Loucy (cell line): ENCODE results near the gene EAPP.

ENCODE experiments used
- H2AFZ ChIP-seq: fragments of 200-600 bp; sonication (generic); 2 replicates; pipeline ENCODE4 v1.6.0; 2016; ENCODE audit warnings: antibody characterized with exemption, mild to moderate bottlenecking, low read length, moderate library complexity
- H3F3A ChIP-seq: fragments of 200-600 bp; 2 replicates; pipeline ENCODE4 v1.6.0; 2016; ENCODE audit warnings: antibody characterized with exemption, low read depth, mild to moderate bottlenecking
- H3K27me3 ChIP-seq: fragments of 200-600 bp; sonication (generic); 2 replicates; pipeline ENCODE4 v1.6.1; 2014; ENCODE audit warnings: low read length, mild to moderate bottlenecking; ENCODE audit not compliant: insufficient read depth, poor library complexity, severe bottlenecking
- H3K36me3 ChIP-seq: fragments of 200-600 bp; sonication (generic); 2 replicates; pipeline ENCODE4 v1.6.1; 2016; ENCODE audit warnings: low read length; ENCODE audit not compliant: insufficient read depth
- H3K4me1 ChIP-seq: fragments of 200-600 bp; sonication (generic); 2 replicates; pipeline ENCODE4 v1.5.1; 2014; ENCODE audit warnings: low read length, mild to moderate bottlenecking; ENCODE audit not compliant: insufficient read depth, poor library complexity, severe bottlenecking
- H3K4me2 ChIP-seq: fragments of 200-600 bp; sonication (generic); 2 replicates; pipeline ENCODE4 v1.6.0; 2014; ENCODE audit warnings: antibody characterized with exemption, low read length, low read depth, mild to moderate bottlenecking; ENCODE audit not compliant: poor library complexity, severe bottlenecking
- H3K4me3 ChIP-seq: fragments of 200-600 bp; sonication (generic); 2 replicates; pipeline ENCODE4 v1.5.1; 2014; ENCODE audit warnings: low read length, mild to moderate bottlenecking, mixed read lengths; ENCODE audit not compliant: poor library complexity, severe bottlenecking
- H3K79me2 ChIP-seq: fragments of 200-600 bp; sonication (generic); 2 replicates; pipeline ENCODE4 v1.6.1; 2014; ENCODE audit warnings: low read length; ENCODE audit not compliant: insufficient read depth
- H3K9ac ChIP-seq: fragments of 200-600 bp; sonication (generic); 2 replicates; pipeline ENCODE4 v1.6.0; 2014; ENCODE audit warnings: mild to moderate bottlenecking, low read depth, low read length, moderate library complexity; ENCODE audit not compliant: poor library complexity, severe bottlenecking
- H3K9me2 ChIP-seq: fragments of 200-600 bp; sonication (generic); replicated peaks from 2 replicates; pipeline ENCODE4 v1.6.1; 2016; ENCODE audit warnings: low read depth, low read length, mixed read lengths
- H3K9me3 ChIP-seq: fragments of 200-600 bp; sonication (generic); 2 replicates; pipeline ENCODE4 v1.6.1; 2014; ENCODE audit warnings: mild to moderate bottlenecking, antibody characterized with exemption, low read length, low read depth; ENCODE audit not compliant: insufficient read depth
- H4K20me1 ChIP-seq: fragments of 200-600 bp; sonication (generic); 2 replicates; pipeline ENCODE4 v1.6.0; 2014; ENCODE audit warnings: antibody characterized with exemption, low read length, mild to moderate bottlenecking; ENCODE audit not compliant: insufficient read depth, poor library complexity, severe bottlenecking
- EZH2phosphoT487 ChIP-seq: fragments of 200-600 bp; IDR thresholded peaks from 2 replicates; pipeline ENCODE4 v1.6.1; 2018; ENCODE audit warnings: antibody characterized with exemption, mild to moderate bottlenecking, moderate library complexity, borderline replicate concordance
- TF ChIP-seq, protein P1 (sequence below): fragments of 200-600 bp; sonication (generic); conservative IDR thresholded peaks from 2 replicates; pipeline ENCODE4 v1.5.1; 2014; ENCODE audit warnings: mild to moderate bottlenecking, antibody characterized with exemption, low read length

Gene EAPP

GRCh38 chr14:34580381-34580780 lies 40.9 kb upstream of the EAPP start:
- Histone ChIP-seq H3K9ac (no peak overlapping the region), H3K36me3 (peaks cover 51% of the 10 kb centered on the region; the same call in 1 of the 2 replicates)
- no peak for TF ChIP-seq EZH2phosphoT487
- TF ChIP-seq, protein P1, sequence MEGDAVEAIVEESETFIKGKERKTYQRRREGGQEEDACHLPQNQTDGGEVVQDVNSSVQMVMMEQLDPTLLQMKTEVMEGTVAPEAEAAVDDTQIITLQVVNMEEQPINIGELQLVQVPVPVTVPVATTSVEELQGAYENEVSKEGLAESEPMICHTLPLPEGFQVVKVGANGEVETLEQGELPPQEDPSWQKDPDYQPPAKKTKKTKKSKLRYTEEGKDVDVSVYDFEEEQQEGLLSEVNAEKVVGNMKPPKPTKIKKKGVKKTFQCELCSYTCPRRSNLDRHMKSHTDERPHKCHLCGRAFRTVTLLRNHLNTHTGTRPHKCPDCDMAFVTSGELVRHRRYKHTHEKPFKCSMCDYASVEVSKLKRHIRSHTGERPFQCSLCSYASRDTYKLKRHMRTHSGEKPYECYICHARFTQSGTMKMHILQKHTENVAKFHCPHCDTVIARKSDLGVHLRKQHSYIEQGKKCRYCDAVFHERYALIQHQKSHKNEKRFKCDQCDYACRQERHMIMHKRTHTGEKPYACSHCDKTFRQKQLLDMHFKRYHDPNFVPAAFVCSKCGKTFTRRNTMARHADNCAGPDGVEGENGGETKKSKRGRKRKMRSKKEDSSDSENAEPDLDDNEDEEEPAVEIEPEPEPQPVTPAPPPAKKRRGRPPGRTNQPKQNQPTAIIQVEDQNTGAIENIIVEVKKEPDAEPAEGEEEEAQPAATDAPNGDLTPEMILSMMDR = no peak

DNA sequence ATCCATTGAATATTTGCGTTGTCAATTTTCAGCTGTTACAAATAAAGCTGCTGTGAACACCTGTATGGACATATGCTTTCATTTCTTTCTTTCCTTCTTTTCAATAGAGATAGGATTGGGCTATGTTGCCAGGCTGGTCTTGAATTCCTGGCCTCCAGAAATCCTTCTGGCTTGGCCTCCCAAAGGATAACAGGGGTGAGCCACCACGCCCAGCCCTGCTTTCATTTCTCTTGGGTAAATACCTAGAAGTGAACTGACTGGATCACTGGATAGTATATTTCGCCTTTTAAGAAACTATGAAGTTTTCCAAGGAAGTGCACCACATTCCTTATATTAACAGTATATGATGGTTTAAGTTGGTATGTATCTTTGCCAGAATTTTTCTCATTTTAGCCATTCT lies 32.3 kb upstream of the EAPP start:
- peaks cover 60% of the 10 kb centered on the region; the same call in 1 of the 2 replicates for H3K36me3 ChIP-seq
- no peaks in the 10 kb centered on the region for H4K20me1 ChIP-seq
- no peak overlapping the region for H3K4me3 ChIP-seq
- no peak overlapping the region for H3K9ac ChIP-seq
- H3K4me2 ChIP-seq = no peak overlapping the region
- H3F3A ChIP-seq = no peaks in the 10 kb centered on the region
- H3K9me3 ChIP-seq = no peaks in the 10 kb centered on the region
- no peaks in the 10 kb centered on the region for H3K79me2 ChIP-seq
- H3K27me3 ChIP-seq = no peaks in the 10 kb centered on the region
- H3K9me2 ChIP-seq = no peaks in the 10 kb centered on the region
- no peak overlapping the region for H2AFZ ChIP-seq
- H3K4me1 ChIP-seq = no peaks in the 10 kb centered on the region
- TF ChIP-seq EZH2phosphoT487 = no peak
- TF ChIP-seq, protein P1 = no peak

More at GRCh38 chr14:34580381-34580780, 40.9 kb upstream of the EAPP start:
- no peak overlapping the region for H2AFZ ChIP-seq
- no peaks in the 10 kb centered on the region for H4K20me1 ChIP-seq
- no peaks in the 10 kb centered on the region for H3K79me2 ChIP-seq
- no peaks in the 10 kb centered on the region for H3K27me3 ChIP-seq
- H3K4me2 ChIP-seq = no peak overlapping the region
- no peaks in the 10 kb centered on the region for H3K4me1 ChIP-seq
- H3F3A ChIP-seq = no peaks in the 10 kb centered on the region
- no peaks in the 10 kb centered on the region for H3K9me2 ChIP-seq
- H3K4me3 ChIP-seq = no peak overlapping the region
- H3K9me3 ChIP-seq = no peaks in the 10 kb centered on the region

GRCh38 chr14:34569750-34570149 lies 30.2 kb upstream of the EAPP start:
- TF ChIP-seq EZH2phosphoT487 = no peak
- TF ChIP-seq, protein P1 = no peak
- Histone ChIP-seq H3K79me2 (no peaks in the 10 kb centered on the region), H3K4me2 (no peak overlapping the region), H3K36me3 (peaks cover 66% of the 10 kb centered on the region; the same call in 1 of the 2 replicates), H2AFZ (no peak overlapping the region), H3K9me3 (no peaks in the 10 kb centered on the region), H3K9ac (no peak overlapping the region), H3K4me1 (no peaks in the 10 kb centered on the region), H4K20me1 (no peaks in the 10 kb centered on the region), H3K9me2 (no peaks in the 10 kb centered on the region), H3K27me3 (no peaks in the 10 kb centered on the region), H3K4me3 (no peak overlapping the region), H3F3A (no peaks in the 10 kb centered on the region)
